GM23338 (cell line): ENCODE data around the gene ZNF747. TPM values are rescaled to one million over a fixed set of nuclear protein-coding genes. Genes with fewer than 3 reads are reported as not detected.

Experiments
- ATAC-seq: fragments of 200-7000 bp; cut with Tn5 transposase; 3 replicates; pipeline ENCODE4 v1.9.1; 2020
- DNase-seq: peaks from one replicate; pipeline ENCODE4 v3.0.0-alpha.2; 2015; ENCODE audit warnings: low spot score
- H2AFZ ChIP-seq: fragments of 200-600 bp; sonication (generic); 2 replicates; pipeline ENCODE4 v1.8.0; 2016; ENCODE audit warnings: antibody characterized with exemption, mild to moderate bottlenecking, moderate library complexity
- H3F3A ChIP-seq: fragments of 200-600 bp; sonication (generic); replicated peaks from 2 replicates; pipeline ENCODE4 v1.8.0; 2017; ENCODE audit warnings: antibody characterized with exemption, mixed run types, low read depth
- H3K27ac ChIP-seq: fragments of 200-600 bp; sonication (generic); 2 replicates; pipeline ENCODE4 v1.6.1; 2016; ENCODE audit warnings: low read depth
- H3K27me3 ChIP-seq: fragments of 200-600 bp; sonication (generic); 2 replicates; pipeline ENCODE4 v1.8.0; 2016; ENCODE audit warnings: mild to moderate bottlenecking, mixed run types, moderate library complexity; ENCODE audit not compliant: insufficient read depth
- H3K36me3 ChIP-seq: fragments of 200-600 bp; sonication (generic); 2 replicates; pipeline ENCODE4 v1.8.0; 2016; ENCODE audit warnings: mild to moderate bottlenecking; ENCODE audit not compliant: insufficient read depth
- H3K4me1 ChIP-seq: fragments of 200-600 bp; sonication (generic); 2 replicates; pipeline ENCODE4 v1.8.0; 2016; ENCODE audit warnings: mild to moderate bottlenecking, moderate library complexity; ENCODE audit not compliant: insufficient read depth
- H3K4me2 ChIP-seq: fragments of 200-600 bp; sonication (generic); 2 replicates; pipeline ENCODE4 v1.7.1; 2017; ENCODE audit warnings: mixed run types
- H3K4me3 ChIP-seq: fragments of 200-600 bp; sonication (generic); 2 replicates; pipeline ENCODE4 v1.6.1; 2016; ENCODE audit warnings: mixed run types
- H3K79me2 ChIP-seq: fragments of 200-600 bp; sonication (generic); replicated peaks from 2 replicates; pipeline ENCODE4 v1.8.0; 2017; ENCODE audit warnings: mild to moderate bottlenecking; ENCODE audit not compliant: insufficient read depth
- H3K9me2 ChIP-seq: fragments of 200-600 bp; sonication (generic); 2 replicates; pipeline ENCODE4 v1.8.0; 2017; ENCODE audit not compliant: insufficient read depth
- H4K20me1 ChIP-seq: fragments of 200-600 bp; sonication (generic); replicated peaks from 2 replicates; pipeline ENCODE4 v1.8.0; 2017; ENCODE audit warnings: mild to moderate bottlenecking; ENCODE audit not compliant: insufficient read depth
- H3K27ac Mint-ChIP-seq: 2 replicates; pipeline ENCODE4 v1.8.0; 2020; ENCODE audit warnings: inconsistent platforms, mild to moderate bottlenecking, moderate library complexity, mixed read lengths
- H3K27me3 Mint-ChIP-seq: 3 replicates; pipeline ENCODE4 v1.8.0; 2022; ENCODE audit warnings: low read depth, mild to moderate bottlenecking, moderate library complexity, mixed read lengths, inconsistent platforms; ENCODE audit not compliant: insufficient read depth, poor library complexity
- H3K36me3 Mint-ChIP-seq: 3 replicates; pipeline ENCODE4 v1.8.0; 2021; ENCODE audit warnings: low read depth, mild to moderate bottlenecking, inconsistent platforms, moderate library complexity, mixed read lengths
- H3K4me1 Mint-ChIP-seq: 3 replicates; pipeline ENCODE4 v1.8.0; 2020; ENCODE audit warnings: mild to moderate bottlenecking, inconsistent platforms, mixed read lengths
- H3K4me3 Mint-ChIP-seq: 3 replicates; pipeline ENCODE4 v1.8.0; 2021; ENCODE audit warnings: moderate library complexity, mild to moderate bottlenecking, inconsistent platforms, mixed read lengths
- H3K9me3 Mint-ChIP-seq: 3 replicates; pipeline ENCODE4 v1.8.0; 2020; ENCODE audit warnings: moderate library complexity, mild to moderate bottlenecking, inconsistent platforms, mixed read lengths
- CREB1 ChIP-seq: fragments of 250-450 bp; sonication (Bioruptor Pico); IDR thresholded peaks from 2 replicates; pipeline ENCODE4 v1.5.0; 2020; ENCODE audit warnings: low read depth, mild to moderate bottlenecking, moderate library complexity
- CTCF ChIP-seq, 2 experiments: fragments of 200-600 bp in 1 of 2; sonication (generic) in 1 of 2; conservative IDR thresholded peaks; 2 replicates each; pipeline versions ENCODE4 v1.5.1 to v1.6.1; 2016 to 2017; ENCODE audit warnings: antibody characterized with exemption in 2 of 2, low read depth in 2 of 2, mild to moderate bottlenecking in 2 of 2, moderate library complexity in 1 of 2
- EZH2 ChIP-seq: fragments of 200-600 bp; sonication (generic); IDR thresholded peaks from one replicate; pipeline ENCODE4 v1.8.0; 2017; ENCODE audit warnings: antibody characterized with exemption, mild to moderate bottlenecking, low read depth; ENCODE audit not compliant: unreplicated experiment
- EZH2phosphoT487 ChIP-seq: fragments of 200-600 bp; sonication (generic); IDR thresholded peaks from one replicate; pipeline ENCODE4 v1.8.1; 2018; ENCODE audit warnings: antibody characterized with exemption; ENCODE audit not compliant: unreplicated experiment
- NANOG ChIP-seq: IDR thresholded peaks from 2 replicates; pipeline ENCODE4 v1.6.1; 2016; ENCODE audit warnings: antibody characterized with exemption, borderline replicate concordance
- POLR2AphosphoS5 ChIP-seq: IDR thresholded peaks from 2 replicates; pipeline ENCODE4 v1.6.1; 2016; ENCODE audit warnings: antibody characterized with exemption, low read depth
- REST ChIP-seq: IDR thresholded peaks from one replicate; pipeline ENCODE4 v1.6.1; 2018; ENCODE audit warnings: antibody characterized with exemption; ENCODE audit not compliant: unreplicated experiment
- STAT1 ChIP-seq: IDR thresholded peaks from one replicate; pipeline ENCODE4 v1.6.1; 2016; ENCODE audit warnings: antibody characterized with exemption; ENCODE audit not compliant: unreplicated experiment
- ZNF114 ChIP-seq: fragments of 250-450 bp; sonication (Bioruptor Pico); IDR thresholded peaks from 2 replicates; pipeline ENCODE4 v1.5.0; 2020; ENCODE audit warnings: mild to moderate bottlenecking, moderate library complexity
- ZNF331 ChIP-seq: fragments of 250-450 bp; sonication (Bioruptor Pico); IDR thresholded peaks from 2 replicates; pipeline ENCODE4 v1.5.0; 2020; ENCODE audit warnings: low read depth, mild to moderate bottlenecking, moderate library complexity
- polyA plus RNA-seq: library from polyadenylated mRNA; unstranded; fragments of >200 nt; fragmentation: Nextera tagmentation; extraction: Ambion mirVana; gene quantifications from 2 replicates; pipeline ENCODE4 v1.2.1, GENCODE V29; 2016
- total RNA-seq: library from RNA; depleted of rRNA; stranded (reverse); fragments of >200 nt; shearing (Covaris generic); gene quantifications from 2 replicates; pipeline ENCODE4 v1.2.3, GENCODE V29; 2014

ZNF747 gene
- total and polyA plus RNA-seq, 2 experiments from 2014 or later = 4.2 to 12.6 TPM

GRCh38 chr16:30566531-30566930 is 31.9 kb upstream of the ZNF747 start:
- H3F3A ChIP-seq = 0 out of 2 replicates have a peak, but pooled peaks cover 3% of the 10 kb centered on the region
- no peaks in the 10 kb centered on the region for H4K20me1 ChIP-seq
- no peak overlapping the region for H2AFZ ChIP-seq
- no peaks in the 10 kb centered on the region; the same call in 2 of the 3 replicates for H3K9me3 Mint-ChIP-seq
- no peaks in the 10 kb centered on the region for H3K9me2 ChIP-seq
- H3K27me3 ChIP-seq = no peaks in the 10 kb centered on the region
- H3K4me1 Mint-ChIP-seq = peaks cover 11% of the 10 kb centered on the region
- DNase-seq = no peak
- no peaks in the 10 kb centered on the region for H3K36me3 ChIP-seq
- H3K4me1 ChIP-seq = peaks cover 21% of the 10 kb centered on the region
- no peak overlapping the region for H3K4me3 ChIP-seq
- H3K27ac Mint-ChIP-seq = no peak overlapping the region
- H3K4me3 Mint-ChIP-seq = no peak overlapping the region
- H3K79me2 ChIP-seq = no peaks in the 10 kb centered on the region
- no peak for ATAC-seq
- peaks cover 13% of the 10 kb centered on the region for H3K27me3 Mint-ChIP-seq
- no peak overlapping the region for H3K27ac ChIP-seq
- no peak for TF ChIP-seq NANOG
- no peak for TF ChIP-seq CTCF (conservative IDR thresholded peaks at IDR 0.05; ENCODE audit: low read depth in 2 of 2)
- no peak for TF ChIP-seq EZH2phosphoT487
- no peak for TF ChIP-seq STAT1
- no peak for TF ChIP-seq REST
- TF ChIP-seq ZNF114 (CRISPR knock-in tag) = no peak
- no peak for TF ChIP-seq EZH2
- TF ChIP-seq ZNF331 (CRISPR knock-in tag) = no peak
- H3K4me2 ChIP-seq = no peak overlapping the region
- no peaks in the 10 kb centered on the region for H3K36me3 Mint-ChIP-seq

GRCh38 chr16:30565984-30566383 is 31.3 kb upstream of the ZNF747 start:
- Histone ChIP-seq H3K36me3 (no peaks in the 10 kb centered on the region), H3K9me2 (no peaks in the 10 kb centered on the region), H3K79me2 (no peaks in the 10 kb centered on the region), H3K4me1 (peaks cover 21% of the 10 kb centered on the region), H3K27ac (no peak overlapping the region), H3K4me2 (no peak overlapping the region), H4K20me1 (no peaks in the 10 kb centered on the region), H2AFZ (no peak overlapping the region), H3K27me3 (no peaks in the 10 kb centered on the region), H3K4me3 (no peak overlapping the region), H3F3A (0 out of 2 replicates have a peak, but pooled peaks cover 5% of the 10 kb centered on the region)
- H3K4me1 Mint-ChIP-seq = peaks cover 16% of the 10 kb centered on the region
- H3K4me3 Mint-ChIP-seq = no peak overlapping the region
- TF ChIP-seq EZH2 (no peak), POLR2AphosphoS5 (no peak), CREB1 (CRISPR knock-in tag) (no peak), EZH2phosphoT487 (no peak), ZNF331 (CRISPR knock-in tag) (no peak)
- H3K36me3 Mint-ChIP-seq = no peaks in the 10 kb centered on the region
- peaks cover 16% of the 10 kb centered on the region for H3K27me3 Mint-ChIP-seq
- no peak for DNase-seq
- H3K9me3 Mint-ChIP-seq = no peaks in the 10 kb centered on the region; the same call in 2 of the 3 replicates
- ATAC-seq = no peak
- H3K27ac Mint-ChIP-seq = no peak overlapping the region
